Esophagus squamous epithelium (tissue), 5 donors: Measurements from ENCODE around the gene SUPT3H. TPM values are rescaled to one million over a fixed set of nuclear protein-coding genes. Genes with fewer than 3 reads are reported as not detected.

Experiments
- DNase-seq: peaks from one replicate; lab custom pipeline; 2025; lab: John Stamatoyannopoulos, UW
- H3K27ac ChIP-seq, 4 donors: fragments of 200-600 bp; sonication (generic); one replicate each; pipeline ENCODE4 v1.5.1; 2016 to 2019; ENCODE audit warnings: mild to moderate bottlenecking in 1 of 4
- H3K27me3 ChIP-seq, 4 donors: fragments of 200-600 bp; sonication (generic); 1 replicate in 3 of 4; 2 replicates in 1 of 4; pipeline versions ENCODE4 v1.5.1 to v1.6.0; 2017 to 2021; ENCODE audit warnings: antibody characterized with exemption in 1 of 4
- H3K36me3 ChIP-seq, 3 donors: fragments of 200-600 bp; sonication (generic); one replicate each; pipeline ENCODE4 v1.5.1; 2016 to 2019
- H3K4me1 ChIP-seq, 3 donors: fragments of 200-600 bp; sonication (generic); one replicate each; pipeline ENCODE4 v1.5.1; 2017 to 2019
- H3K4me3 ChIP-seq, 4 donors: fragments of 200-600 bp; sonication (generic); 1 replicate in 3 of 4; 2 replicates in 1 of 4; pipeline ENCODE4 v1.5.1; 2016 to 2019; ENCODE audit warnings: mild to moderate bottlenecking in 2 of 4, moderate library complexity in 1 of 4
- H3K9me3 ChIP-seq, 3 donors: fragments of 200-600 bp; sonication (generic); one replicate each; pipeline ENCODE4 v1.5.1; 2016 to 2019
- POLR2A ChIP-seq, 4 donors: fragments of 450-650 bp; IDR thresholded peaks; one replicate each; pipeline ENCODE4 v1.6.1; 2017; ENCODE audit warnings: antibody characterized with exemption in 4 of 4, mild to moderate bottlenecking in 4 of 4, moderate library complexity in 3 of 4
- WGBS, 2 donors: methylation state at CpG; one replicate each; pipeline ENCODE4 v1.1.5; 2018; 5-methylcytosine and 5-hydroxymethylcytosine counted together
- intact Hi-C: fragments of 100-400 bp; cut with DNase I; formaldehyde crosslinking; loops from one replicate; pipeline ENCODE4 v1.15.0; 2022
- total RNA-seq, 4 donors: library from RNA; depleted of rRNA; stranded (reverse); fragments of >200 nt; gene quantifications; one replicate each; pipeline ENCODE4 v1.1.0, GENCODE V29; 2016
- TF ChIP-seq, protein P1 (sequence below), 6 experiments: fragments of 450-650 bp in 4 of 6; fragments of 200-600 bp in 2 of 6; sonication (generic) in 2 of 6; IDR thresholded peaks; one replicate each; pipeline ENCODE4 v1.5.1; 2016 to 2019; ENCODE audit warnings: antibody characterized with exemption in 6 of 6, mild to moderate bottlenecking in 4 of 6, moderate library complexity in 4 of 6
- donor health status: DM: yes; HTN: yes; CAD: no.

SUPT3H gene
- total RNA-seq, 4 donors from 2014 or later: 3.6 to 10.9 (median 5.3) TPM

GRCh38 chr6:44811456-44811855 lies 566.3 kb downstream of the SUPT3H start:
- no peak for DNase-seq
- Histone ChIP-seq H3K9me3 (no peaks in the 10 kb centered on the region), H3K36me3 (no peaks in the 10 kb centered on the region), H3K4me3 (no peak overlapping the region), H3K27me3 (no peaks in the 10 kb centered on the region), H3K27ac (no peak overlapping the region), H3K4me1 (no peaks in the 10 kb centered on the region)
- intact Hi-C loops: no loop called here
- TF ChIP-seq, protein P1, sequence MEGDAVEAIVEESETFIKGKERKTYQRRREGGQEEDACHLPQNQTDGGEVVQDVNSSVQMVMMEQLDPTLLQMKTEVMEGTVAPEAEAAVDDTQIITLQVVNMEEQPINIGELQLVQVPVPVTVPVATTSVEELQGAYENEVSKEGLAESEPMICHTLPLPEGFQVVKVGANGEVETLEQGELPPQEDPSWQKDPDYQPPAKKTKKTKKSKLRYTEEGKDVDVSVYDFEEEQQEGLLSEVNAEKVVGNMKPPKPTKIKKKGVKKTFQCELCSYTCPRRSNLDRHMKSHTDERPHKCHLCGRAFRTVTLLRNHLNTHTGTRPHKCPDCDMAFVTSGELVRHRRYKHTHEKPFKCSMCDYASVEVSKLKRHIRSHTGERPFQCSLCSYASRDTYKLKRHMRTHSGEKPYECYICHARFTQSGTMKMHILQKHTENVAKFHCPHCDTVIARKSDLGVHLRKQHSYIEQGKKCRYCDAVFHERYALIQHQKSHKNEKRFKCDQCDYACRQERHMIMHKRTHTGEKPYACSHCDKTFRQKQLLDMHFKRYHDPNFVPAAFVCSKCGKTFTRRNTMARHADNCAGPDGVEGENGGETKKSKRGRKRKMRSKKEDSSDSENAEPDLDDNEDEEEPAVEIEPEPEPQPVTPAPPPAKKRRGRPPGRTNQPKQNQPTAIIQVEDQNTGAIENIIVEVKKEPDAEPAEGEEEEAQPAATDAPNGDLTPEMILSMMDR (IDR thresholded peaks at IDR 0.05): no peak
- TF ChIP-seq POLR2A (IDR thresholded peaks at IDR 0.05): no peak

- intact Hi-C loops: no loop called here
- TF ChIP-seq, protein P1 (IDR thresholded peaks at IDR 0.05): no peak
- WGBS, 2 donors: 53 to 54% methylated on average over 2 of the region's 2 CpGs
- Histone ChIP-seq H3K4me3 (no peak overlapping the region), H3K27ac (no peak overlapping the region), H3K4me1 (no peaks in the 10 kb centered on the region), H3K27me3 (no peaks in the 10 kb centered on the region), H3K36me3 (no peaks in the 10 kb centered on the region), H3K9me3 (no peaks in the 10 kb centered on the region)
- DNase-seq: no peak
These were observed 568.5 kb downstream of the SUPT3H start for GRCh38 chr6:44809258-44809657.

GRCh38 chr6:44808148-44808547 lies 569.6 kb downstream of the SUPT3H start:
- Histone ChIP-seq H3K27me3 (no peaks in the 10 kb centered on the region), H3K4me3 (no peak overlapping the region), H3K9me3 (no peaks in the 10 kb centered on the region), H3K27ac (no peak overlapping the region), H3K36me3 (no peaks in the 10 kb centered on the region), H3K4me1 (no peaks in the 10 kb centered on the region)
- intact Hi-C loops: no loop called here
- DNase-seq: no peak
- 66 to 93% methylated on average over 5 of the region's 5 CpGs for WGBS, 2 donors
- TF ChIP-seq POLR2A (IDR thresholded peaks at IDR 0.05): no peak
- TF ChIP-seq, protein P1 (IDR thresholded peaks at IDR 0.05): no peak

GRCh38 chr6:44806656-44807055 lies 571.1 kb downstream of the SUPT3H start:
- no peak overlapping the region for H3K4me3 ChIP-seq
- H3K4me1 ChIP-seq: no peaks in the 10 kb centered on the region
- no peak for TF ChIP-seq POLR2A (IDR thresholded peaks at IDR 0.05)
- TF ChIP-seq, protein P1 (IDR thresholded peaks at IDR 0.05): no peak
- WGBS, 2 donors: 80 to 82% methylated on average over 5 of the region's 5 CpGs
- intact Hi-C loops: no loop called here
- H3K36me3 ChIP-seq: no peaks in the 10 kb centered on the region
- DNase-seq: no peak
- H3K9me3 ChIP-seq: no peaks in the 10 kb centered on the region
- H3K27me3 ChIP-seq: peaks cover 0 to 5% (median 0%) of the 10 kb centered on the region in 4 donors
- H3K27ac ChIP-seq: no peak overlapping the region

DNA sequence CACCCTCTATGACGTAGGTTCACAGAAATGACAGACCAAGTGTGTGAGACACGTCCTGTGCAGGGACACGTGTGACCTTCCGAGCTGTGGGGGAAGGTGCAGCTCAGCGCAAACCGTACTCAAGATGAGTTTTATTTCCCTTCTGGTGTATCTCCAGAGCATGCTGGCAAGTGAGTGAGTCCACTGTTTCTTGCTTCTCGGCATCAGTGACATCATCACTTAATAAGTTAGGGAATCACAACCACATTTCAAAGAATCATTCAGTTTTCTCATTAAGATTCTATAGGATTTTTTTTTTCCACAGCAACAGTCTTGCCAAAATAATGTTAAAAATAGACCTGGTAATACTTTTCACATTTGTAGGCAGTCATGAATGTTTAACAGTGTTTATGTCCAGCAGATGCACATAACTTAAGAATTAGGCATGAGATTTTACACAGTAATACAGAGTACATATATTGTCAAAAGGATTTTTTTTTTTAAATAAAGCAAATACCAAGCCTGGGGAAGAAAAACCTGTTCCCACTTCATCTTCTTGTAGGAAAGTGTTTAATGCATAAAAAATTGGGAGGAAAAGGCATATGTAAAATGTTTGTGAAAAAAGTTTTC lies 572.4 kb downstream of the SUPT3H start:
- no peak overlapping the region for H3K27ac ChIP-seq
- peaks cover 0 to 15% (median 0%) of the 10 kb centered on the region in 4 donors for H3K27me3 ChIP-seq
- DNase-seq: no peak
- 52 to 77% methylated on average over 7 of the region's 7 CpGs for WGBS, 2 donors
- H3K4me3 ChIP-seq: no peak overlapping the region
- intact Hi-C loops: no loop called here
- peaks cover 0 to 1% (median under 1%) of the 10 kb centered on the region in 3 donors for H3K4me1 ChIP-seq
- no peaks in the 10 kb centered on the region for H3K9me3 ChIP-seq
- TF ChIP-seq, protein P1 (IDR thresholded peaks at IDR 0.05): no peak
- H3K36me3 ChIP-seq: no peaks in the 10 kb centered on the region
